ENCODE results near the gene ANTXRL. TPM values are rescaled to one million over a fixed set of nuclear protein-coding genes. Genes with fewer than 3 reads are reported as not detected.

The ANTXRL gene
- polyA plus RNA-seq, 1 donor from 2014 or later = not detected

GRCh38 chr10:46284286-46285229 lies 2.2 kb upstream of the ANTXRL start:
- Histone ChIP-seq H3K27me3 (ENCODE audit: insufficient read depth, low read depth, low read length) (peaks cover 59% of the 10 kb centered on the region), H3K4me3 (ENCODE audit: low read length) (peak overlapping the region; percentile 73), H4K20me1 (ENCODE audit: insufficient read depth) (no peaks in the 10 kb centered on the region), H3K9me2 (ENCODE audit: insufficient read depth, low read length) (no peaks in the 10 kb centered on the region), H2AFZ (ENCODE audit: low read depth, low read length) (peak overlapping the region; percentile 16), H3K27ac (ENCODE audit: low read length) (no peak overlapping the region), H3K9me3 (ENCODE audit: low read length) (no peaks in the 10 kb centered on the region), H3K79me2 (replicated peaks; ENCODE audit: insufficient read depth, low read length) (no peaks in the 10 kb centered on the region), H3F3A (ENCODE audit: insufficient read depth, low read length, poor library complexity, severe bottlenecking) (no peaks in the 10 kb centered on the region), H3K4me2 (ENCODE audit: low read length) (peak overlapping the region; percentile 43), H3K36me3 (ENCODE audit: insufficient read depth, low read length) (no peaks in the 10 kb centered on the region), H3K9ac (ENCODE audit: low read length) (peak overlapping the region; percentile 71)
- TF ChIP-seq EZH2 (IDR thresholded peaks at IDR 0.05; ENCODE audit: borderline replicate concordance, insufficient read depth, low read length, poor library complexity, severe bottlenecking) = no peak
- peak; percentile 33 for TF ChIP-seq SMC3 (conservative IDR thresholded peaks at IDR 0.05; ENCODE audit: poor library complexity)
- TF ChIP-seq TAF1 (IDR thresholded peaks at IDR 0.05; ENCODE audit: low read depth) = peak; percentile 45
- TF ChIP-seq RAD21 (conservative IDR thresholded peaks at IDR 0.05) = peak; percentile 42
- TF ChIP-seq EP300 (conservative IDR thresholded peaks at IDR 0.05; ENCODE audit: poor library complexity, severe bottlenecking) = peak; percentile 36
- peak; percentile 43 for TF ChIP-seq POLR2AphosphoS5 (IDR thresholded peaks at IDR 0.05)
- TF ChIP-seq MXI1 (conservative IDR thresholded peaks at IDR 0.05; ENCODE audit: poor library complexity, severe bottlenecking) = peak; percentile 31
- TF ChIP-seq REST (IDR thresholded peaks at IDR 0.05; ENCODE audit: borderline replicate concordance) = peak; percentile 44
- TF ChIP-seq, protein P1, sequence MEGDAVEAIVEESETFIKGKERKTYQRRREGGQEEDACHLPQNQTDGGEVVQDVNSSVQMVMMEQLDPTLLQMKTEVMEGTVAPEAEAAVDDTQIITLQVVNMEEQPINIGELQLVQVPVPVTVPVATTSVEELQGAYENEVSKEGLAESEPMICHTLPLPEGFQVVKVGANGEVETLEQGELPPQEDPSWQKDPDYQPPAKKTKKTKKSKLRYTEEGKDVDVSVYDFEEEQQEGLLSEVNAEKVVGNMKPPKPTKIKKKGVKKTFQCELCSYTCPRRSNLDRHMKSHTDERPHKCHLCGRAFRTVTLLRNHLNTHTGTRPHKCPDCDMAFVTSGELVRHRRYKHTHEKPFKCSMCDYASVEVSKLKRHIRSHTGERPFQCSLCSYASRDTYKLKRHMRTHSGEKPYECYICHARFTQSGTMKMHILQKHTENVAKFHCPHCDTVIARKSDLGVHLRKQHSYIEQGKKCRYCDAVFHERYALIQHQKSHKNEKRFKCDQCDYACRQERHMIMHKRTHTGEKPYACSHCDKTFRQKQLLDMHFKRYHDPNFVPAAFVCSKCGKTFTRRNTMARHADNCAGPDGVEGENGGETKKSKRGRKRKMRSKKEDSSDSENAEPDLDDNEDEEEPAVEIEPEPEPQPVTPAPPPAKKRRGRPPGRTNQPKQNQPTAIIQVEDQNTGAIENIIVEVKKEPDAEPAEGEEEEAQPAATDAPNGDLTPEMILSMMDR (IDR thresholded peaks at IDR 0.05; ENCODE audit: poor library complexity, severe bottlenecking) = peak; percentile 9

- peak overlapping the region; percentile 37 for H3K4me2 ChIP-seq (ENCODE audit: low read length)
- H3K9ac ChIP-seq (ENCODE audit: low read length) = peak overlapping the region; percentile 71
- H2AFZ ChIP-seq (ENCODE audit: low read depth, low read length) = no peak overlapping the region
- no peaks in the 10 kb centered on the region for H3K9me3 ChIP-seq (ENCODE audit: low read length)
- peak overlapping the region; percentile 73 for H3K4me3 ChIP-seq (ENCODE audit: low read length)
- no peaks in the 10 kb centered on the region for H3K9me2 ChIP-seq (ENCODE audit: insufficient read depth, low read length)
- TF ChIP-seq MXI1 (conservative IDR thresholded peaks at IDR 0.05; ENCODE audit: poor library complexity, severe bottlenecking) = no peak
- H4K20me1 ChIP-seq (ENCODE audit: insufficient read depth) = no peaks in the 10 kb centered on the region
- H3K36me3 ChIP-seq (ENCODE audit: insufficient read depth, low read length) = no peaks in the 10 kb centered on the region
- H3K27me3 ChIP-seq (ENCODE audit: insufficient read depth, low read depth, low read length) = peaks cover 57% of the 10 kb centered on the region
- H3K79me2 ChIP-seq (replicated peaks; ENCODE audit: insufficient read depth, low read length) = no peaks in the 10 kb centered on the region
- no peaks in the 10 kb centered on the region for H3F3A ChIP-seq (ENCODE audit: insufficient read depth, low read length, poor library complexity, severe bottlenecking)
- H3K27ac ChIP-seq (ENCODE audit: low read length) = no peak overlapping the region
Measured at GRCh38 chr10:46285300-46285699, 1.5 kb upstream of the ANTXRL start.

All from neural cell (in vitro differentiated cells).